CD8-positive, alpha-beta memory T cell (primary cell): ENCODE data around the gene MAN1A1. TPM values are rescaled to one million over a fixed set of nuclear protein-coding genes. Genes with fewer than 3 reads are reported as not detected.

Experiments used
- CTCF ChIA-PET: fragments of 350-600 bp; sonication (Branson Sonifier 250); formaldehyde crosslinking; loops from one replicate; lab custom pipeline; 2021; ENCODE audit warnings: antibody characterized with exemption; lab: Charles Lee
- POLR2A ChIA-PET: fragments of 350-600 bp; sonication (Branson Sonifier 250); formaldehyde crosslinking; loops from one replicate; lab custom pipeline; 2021; ENCODE audit warnings: antibody characterized with exemption; lab: Charles Lee
- DNase-seq, 5 donors: peaks; one replicate each; pipeline versions ENCODE4 v3.0.0 to v3.0.0-alpha.2; 2020 to 2022; ENCODE audit warnings: mixed read lengths in 1 of 5
- H3K27ac ChIP-seq: one replicate; pipeline ENCODE4 v1.7.0; 2013; ENCODE audit warnings: low read depth, mild to moderate bottlenecking, low read length, moderate library complexity
- H3K27me3 ChIP-seq: 2 replicates; pipeline ENCODE4 v1.7.0; 2013; ENCODE audit warnings: low read length, mild to moderate bottlenecking; ENCODE audit not compliant: insufficient read depth, poor library complexity, severe bottlenecking
- H3K36me3 ChIP-seq: 2 replicates; pipeline ENCODE4 v1.7.0; 2013; ENCODE audit warnings: mild to moderate bottlenecking, low read length, moderate library complexity; ENCODE audit not compliant: insufficient read depth
- H3K4me1 ChIP-seq: 2 replicates; pipeline ENCODE4 v1.7.0; 2013; ENCODE audit warnings: mild to moderate bottlenecking, low read length, moderate library complexity; ENCODE audit not compliant: insufficient read depth
- H3K4me3 ChIP-seq: 2 replicates; pipeline ENCODE4 v1.7.0; 2013; ENCODE audit warnings: mild to moderate bottlenecking, low read length
- H3K9me3 ChIP-seq: 2 replicates; pipeline ENCODE4 v1.7.0; 2013; ENCODE audit warnings: mild to moderate bottlenecking, low read length
- H3K27ac Mint-ChIP-seq, 8 donors: one replicate each; pipeline ENCODE4 v1.8.0; 2020 to 2021; ENCODE audit warnings: mixed read lengths in 8 of 8, mild to moderate bottlenecking in 6 of 8, inconsistent platforms in 3 of 8, moderate library complexity in 3 of 8
- H3K27me3 Mint-ChIP-seq, 2 donors: one replicate each; pipeline ENCODE4 v1.8.0; 2020 to 2021; ENCODE audit warnings: mixed read lengths in 2 of 2, mild to moderate bottlenecking in 1 of 2, moderate library complexity in 1 of 2
- H3K36me3 Mint-ChIP-seq, 3 donors: one replicate each; pipeline ENCODE4 v1.8.0; 2020 to 2021; ENCODE audit warnings: mixed read lengths in 3 of 3, inconsistent platforms in 1 of 3, mild to moderate bottlenecking in 1 of 3
- H3K4me1 Mint-ChIP-seq, 3 donors: one replicate each; pipeline ENCODE4 v1.8.0; 2020 to 2021; ENCODE audit warnings: mixed read lengths in 3 of 3, inconsistent platforms in 1 of 3, mild to moderate bottlenecking in 1 of 3
- H3K4me3 Mint-ChIP-seq, 7 donors: one replicate each; pipeline ENCODE4 v1.8.0; 2020 to 2021; ENCODE audit warnings: mixed read lengths in 7 of 7, mild to moderate bottlenecking in 6 of 7, moderate library complexity in 4 of 7, inconsistent platforms in 2 of 7
- H3K9me3 Mint-ChIP-seq, 5 donors: one replicate each; pipeline ENCODE4 v1.8.0; 2020 to 2022; ENCODE audit warnings: mixed read lengths in 5 of 5, mild to moderate bottlenecking in 3 of 5, moderate library complexity in 2 of 5, inconsistent platforms in 1 of 5
- polyA plus RNA-seq: library from polyadenylated mRNA; unstranded; fragments of 300-500 nt; fragmentation: Illumina TruSeq; gene quantifications from one replicate; pipeline ENCODE4 v1.2.3, GENCODE V29; 2021
- total RNA-seq, 2 experiments: library from RNA; stranded (reverse); gene quantifications; one replicate each; pipeline ENCODE4 v1.2.3, GENCODE V29; 2021

MAN1A1 gene
- total and polyA plus RNA-seq, 3 experiments from 2014 or later, result 23.8 to 38.4 (median 36.9) TPM

- H3K4me3 Mint-ChIP-seq, result no peak overlapping the region
- Histone ChIP-seq H3K4me1 (peaks cover 14% of the 10 kb centered on the region), H3K9me3 (no peaks in the 10 kb centered on the region), H3K4me3 (no peak overlapping the region), H3K27ac (no peak overlapping the region), H3K36me3 (peaks cover 5% of the 10 kb centered on the region), H3K27me3 (no peaks in the 10 kb centered on the region)
- no peak for DNase-seq
- peaks cover 44 to 72% (median 70%) of the 10 kb centered on the region in 3 donors for H3K4me1 Mint-ChIP-seq
- no peaks in the 10 kb centered on the region for H3K9me3 Mint-ChIP-seq
- H3K27ac Mint-ChIP-seq, result peak overlapping the region in 5 of 8 donors; percentile 6 to 79 (median 35)
- ChIA-PET POLR2A (no interaction called here), CTCF (no interaction called here)
- no peaks in the 10 kb centered on the region for H3K27me3 Mint-ChIP-seq
- H3K36me3 Mint-ChIP-seq, result peaks cover 0 to 8% (median 0%) of the 10 kb centered on the region in 3 donors
These were observed 19.8 kb downstream of the MAN1A1 start for GRCh38 chr6:119329794-119330180.

GRCh38 chr6:119328892-119329793, 20.4 kb downstream of the MAN1A1 start:
- peaks cover 14% of the 10 kb centered on the region for H3K4me1 ChIP-seq
- POLR2A ChIA-PET, result no interaction called here
- peaks cover 0 to 8% (median 0%) of the 10 kb centered on the region in 3 donors for H3K36me3 Mint-ChIP-seq
- no peak for DNase-seq
- H3K4me3 Mint-ChIP-seq, result no peak overlapping the region
- H3K27me3 ChIP-seq, result no peaks in the 10 kb centered on the region
- H3K27ac Mint-ChIP-seq, result peak overlapping the region in 6 of 8 donors; percentile 9 to 52 (median 35)
- CTCF ChIA-PET, result no interaction called here
- H3K9me3 ChIP-seq, result no peaks in the 10 kb centered on the region
- no peaks in the 10 kb centered on the region for H3K9me3 Mint-ChIP-seq
- no peaks in the 10 kb centered on the region for H3K27me3 Mint-ChIP-seq
- no peak overlapping the region for H3K27ac ChIP-seq
- peaks cover 5% of the 10 kb centered on the region for H3K36me3 ChIP-seq
- H3K4me1 Mint-ChIP-seq, result peaks cover 43 to 71% (median 65%) of the 10 kb centered on the region in 3 donors
- H3K4me3 ChIP-seq, result no peak overlapping the region

- Mint-ChIP-seq H3K4me3 (no peak overlapping the region), H3K36me3 (peaks cover 0 to 8% (median 0%) of the 10 kb centered on the region in 3 donors), H3K27me3 (no peaks in the 10 kb centered on the region), H3K27ac (peak overlapping the region in 5 of 8 donors; percentile 23 to 52 (median 35)), H3K9me3 (no peaks in the 10 kb centered on the region), H3K4me1 (peaks cover 41 to 71% (median 63%) of the 10 kb centered on the region in 3 donors)
- Histone ChIP-seq H3K27me3 (no peaks in the 10 kb centered on the region), H3K4me1 (peaks cover 17% of the 10 kb centered on the region), H3K36me3 (peaks cover 5% of the 10 kb centered on the region), H3K9me3 (no peaks in the 10 kb centered on the region), H3K27ac (no peak overlapping the region), H3K4me3 (no peak overlapping the region)
- no peak for DNase-seq
- POLR2A ChIA-PET, result no interaction called here
- CTCF ChIA-PET, result no interaction called here
These were observed 21.3 kb downstream of the MAN1A1 start for GRCh38 chr6:119328254-119328653.

- Mint-ChIP-seq H3K27ac (peak overlapping the region in 5 of 8 donors; percentile 19 to 52 (median 29)), H3K9me3 (no peaks in the 10 kb centered on the region), H3K4me1 (peaks cover 45 to 71% (median 64%) of the 10 kb centered on the region in 3 donors), H3K27me3 (no peaks in the 10 kb centered on the region), H3K4me3 (peak overlapping the region in 2 of 7 donors; percentile 10 to 49), H3K36me3 (peaks cover 0 to 8% (median 0%) of the 10 kb centered on the region in 3 donors)
- POLR2A ChIA-PET, result interaction anchor here (0.7 kb wide), 1 partner anchor 20 kb away, joined by 6 read pairs; no protein-coding TSS in a partner anchor
- Histone ChIP-seq H3K9me3 (no peaks in the 10 kb centered on the region), H3K27me3 (no peaks in the 10 kb centered on the region), H3K4me1 (peaks cover 21% of the 10 kb centered on the region), H3K36me3 (peaks cover 5% of the 10 kb centered on the region), H3K27ac (no peak overlapping the region), H3K4me3 (no peak overlapping the region)
- DNase-seq, result no peak
- CTCF ChIA-PET, result no interaction called here
These were observed 21.8 kb downstream of the MAN1A1 start for GRCh38 chr6:119327810-119328209.

- no peaks in the 10 kb centered on the region for H3K27me3 ChIP-seq
- ChIA-PET CTCF (interaction anchor here (1.3 to 1.8 kb wide), 2 partner anchors 11 to 15 kb away, joined by 4 to 7 read pairs; no protein-coding TSS in a partner anchor), POLR2A (interaction anchor here (1.3 kb wide), 1 partner anchor 10 kb away, joined by 3 read pairs; no protein-coding TSS in a partner anchor)
- no peak overlapping the region for H3K27ac ChIP-seq
- H3K27ac Mint-ChIP-seq, result peak overlapping the region in 4 of 8 donors; percentile 6 to 54 (median 35)
- H3K9me3 Mint-ChIP-seq, result no peaks in the 10 kb centered on the region
- no peak overlapping the region for H3K4me3 Mint-ChIP-seq
- H3K36me3 Mint-ChIP-seq, result peaks cover 0 to 8% (median 0%) of the 10 kb centered on the region in 3 donors
- DNase-seq, result no peak
- no peaks in the 10 kb centered on the region for H3K27me3 Mint-ChIP-seq
- no peaks in the 10 kb centered on the region for H3K9me3 ChIP-seq
- H3K4me3 ChIP-seq, result no peak overlapping the region
- H3K36me3 ChIP-seq, result peaks cover 5% of the 10 kb centered on the region
- peaks cover 29% of the 10 kb centered on the region for H3K4me1 ChIP-seq
- peaks cover 51 to 75% (median 67%) of the 10 kb centered on the region in 3 donors for H3K4me1 Mint-ChIP-seq
These were observed 23.1 kb downstream of the MAN1A1 start for GRCh38 chr6:119326291-119327005.

- Mint-ChIP-seq H3K27me3 (no peaks in the 10 kb centered on the region), H3K27ac (peak overlapping the region in 2 of 8 donors; percentile 17 to 51), H3K4me3 (no peak overlapping the region), H3K9me3 (no peaks in the 10 kb centered on the region), H3K4me1 (peaks cover 55 to 74% (median 70%) of the 10 kb centered on the region in 3 donors), H3K36me3 (peaks cover 0 to 8% (median 0%) of the 10 kb centered on the region in 3 donors)
- DNase-seq, result no peak
- Histone ChIP-seq H3K9me3 (no peaks in the 10 kb centered on the region), H3K36me3 (peaks cover 5% of the 10 kb centered on the region), H3K27me3 (no peaks in the 10 kb centered on the region), H3K27ac (no peak overlapping the region), H3K4me1 (peaks cover 28% of the 10 kb centered on the region), H3K4me3 (no peak overlapping the region)
- POLR2A ChIA-PET, result interaction anchor here (1.3 kb wide), 1 partner anchor 11 kb away, joined by 3 read pairs; no protein-coding TSS in a partner anchor
- CTCF ChIA-PET, result interaction anchor here (1.3 to 1.8 kb wide), 2 partner anchors 11 to 14 kb away, joined by 4 to 7 read pairs; no protein-coding TSS in a partner anchor
These were observed 23.8 kb downstream of the MAN1A1 start for GRCh38 chr6:119325559-119326265.

- H3K27ac ChIP-seq, result no peak overlapping the region
- H3K27me3 ChIP-seq, result no peaks in the 10 kb centered on the region
- Mint-ChIP-seq H3K36me3 (peaks cover 0 to 8% (median 0%) of the 10 kb centered on the region in 3 donors), H3K9me3 (no peaks in the 10 kb centered on the region), H3K4me3 (no peak overlapping the region), H3K27ac (no peak overlapping the region), H3K27me3 (no peaks in the 10 kb centered on the region), H3K4me1 (peaks cover 46 to 64% (median 60%) of the 10 kb centered on the region in 3 donors)
- peaks cover 5% of the 10 kb centered on the region for H3K36me3 ChIP-seq
- peaks cover 26% of the 10 kb centered on the region for H3K4me1 ChIP-seq
- H3K4me3 ChIP-seq, result no peak overlapping the region
- no peak for DNase-seq
- ChIA-PET POLR2A (no interaction called here), CTCF (interaction anchor here (1.3 kb wide), 1 partner anchor 13 kb away, joined by 4 read pairs; no protein-coding TSS in a partner anchor)
- no peaks in the 10 kb centered on the region for H3K9me3 ChIP-seq
These were observed 24.8 kb downstream of the MAN1A1 start for GRCh38 chr6:119324718-119325117.
